Ovary (tissue), 3 donors: ENCODE results near the gene ATP4B.

Experiments used
- CTCF ChIP-seq, 3 donors: fragments of 450-650 bp in 2 of 3; fragments of 200-600 bp in 1 of 3; IDR thresholded peaks; one replicate each; pipeline versions ENCODE4 v1.5.1 to v1.8.0; 2016 to 2022; ENCODE audit warnings: antibody characterized with exemption in 3 of 3, mild to moderate bottlenecking in 1 of 3
- EP300 ChIP-seq: sonication (generic); formaldehyde crosslinking; IDR thresholded peaks from one replicate; pipeline ENCODE4 v1.6.1; 2017; ENCODE audit warnings: antibody characterized with exemption
- POLR2A ChIP-seq: fragments of 450-650 bp; IDR thresholded peaks from one replicate; pipeline ENCODE4 v1.6.1; 2017; ENCODE audit warnings: antibody characterized with exemption, mild to moderate bottlenecking, moderate library complexity
- donor health status: DM: no; HTN: no; CAD: no.

GRCh38 chr13:113610266-113610665 lies 47.7 kb downstream of the ATP4B start:
- TF ChIP-seq POLR2A (no peak), CTCF (IDR thresholded peaks at IDR 0.05) (no peak), EP300 (no peak)
